ENCODE measurements around the gene CXCL14. TPM values are rescaled to one million over a fixed set of nuclear protein-coding genes. Genes with fewer than 3 reads are reported as not detected.

CXCL14 gene
- total and polyA plus RNA-seq, 2 experiments from 2014 or later = 1.7 TPM; not detected in 1

- no peaks in the 10 kb centered on the region for H3K79me2 ChIP-seq (replicated peaks; ENCODE audit: insufficient read depth)
- Mint-ChIP-seq H3K27ac (no peak overlapping the region), H3K36me3 (ENCODE audit: low read depth) (no peaks in the 10 kb centered on the region), H3K9me3 (no peaks in the 10 kb centered on the region), H3K4me1 (peaks cover 36% of the 10 kb centered on the region), H3K4me3 (no peak overlapping the region), H3K27me3 (ENCODE audit: insufficient read depth, low read depth, poor library complexity) (peaks cover 36% of the 10 kb centered on the region)
- TF ChIP-seq CTCF (conservative IDR thresholded peaks at IDR 0.05; ENCODE audit: low read depth in 2 of 2) (peak; percentile 57 to 85), REST (IDR thresholded peaks at IDR 0.05; ENCODE audit: unreplicated experiment) (no peak)
- H3K4me2 ChIP-seq = no peak overlapping the region
- H3K4me3 ChIP-seq = no peak overlapping the region
- DNase-seq (ENCODE audit: low spot score) = peak; percentile 82
- no peaks in the 10 kb centered on the region for H3F3A ChIP-seq (replicated peaks; ENCODE audit: low read depth)
- no peak overlapping the region for H2AFZ ChIP-seq
- H3K4me1 ChIP-seq (ENCODE audit: insufficient read depth) = peaks cover 10% of the 10 kb centered on the region
- no peaks in the 10 kb centered on the region for H4K20me1 ChIP-seq (replicated peaks; ENCODE audit: insufficient read depth)
- no peak overlapping the region for H3K27ac ChIP-seq (ENCODE audit: low read depth)
- no peaks in the 10 kb centered on the region for H3K27me3 ChIP-seq (ENCODE audit: insufficient read depth)
- H3K9me2 ChIP-seq (ENCODE audit: insufficient read depth) = no peaks in the 10 kb centered on the region
- H3K36me3 ChIP-seq (ENCODE audit: insufficient read depth) = no peaks in the 10 kb centered on the region
- peak; percentile 84 for ATAC-seq
These were observed 8.9 kb downstream of the CXCL14 start for GRCh38 chr5:135569755-135570452.

- Mint-ChIP-seq H3K4me1 (peaks cover 42% of the 10 kb centered on the region), H3K9me3 (no peaks in the 10 kb centered on the region), H3K4me3 (no peak overlapping the region), H3K36me3 (ENCODE audit: low read depth) (no peaks in the 10 kb centered on the region), H3K27ac (no peak overlapping the region), H3K27me3 (ENCODE audit: insufficient read depth, low read depth, poor library complexity) (peaks cover 36% of the 10 kb centered on the region)
- Histone ChIP-seq H3K4me3 (no peak overlapping the region), H3K4me1 (ENCODE audit: insufficient read depth) (peaks cover 20% of the 10 kb centered on the region), H3K36me3 (ENCODE audit: insufficient read depth) (no peaks in the 10 kb centered on the region), H3K79me2 (replicated peaks; ENCODE audit: insufficient read depth) (no peaks in the 10 kb centered on the region), H3K27ac (ENCODE audit: low read depth) (no peak overlapping the region), H3K27me3 (ENCODE audit: insufficient read depth) (0 out of 2 replicates have a peak, but pooled peaks cover 8% of the 10 kb centered on the region), H3F3A (replicated peaks; ENCODE audit: low read depth) (no peaks in the 10 kb centered on the region), H3K4me2 (no peak overlapping the region), H2AFZ (no peak overlapping the region), H4K20me1 (replicated peaks; ENCODE audit: insufficient read depth) (no peaks in the 10 kb centered on the region), H3K9me2 (ENCODE audit: insufficient read depth) (no peaks in the 10 kb centered on the region)
- TF ChIP-seq EZH2 (IDR thresholded peaks at IDR 0.05; ENCODE audit: low read depth, unreplicated experiment) (no peak), EZH2phosphoT487 (IDR thresholded peaks at IDR 0.05; ENCODE audit: unreplicated experiment) (no peak), JUNB (IDR thresholded peaks at IDR 0.05; ENCODE audit: unreplicated experiment) (no peak), CTCF (conservative IDR thresholded peaks at IDR 0.05; ENCODE audit: low read depth in 2 of 2) (no peak), REST (IDR thresholded peaks at IDR 0.05; ENCODE audit: unreplicated experiment) (no peak), STAT1 (IDR thresholded peaks at IDR 0.05; ENCODE audit: unreplicated experiment) (no peak), ZNF114 (CRISPR knock-in tag; IDR thresholded peaks at IDR 0.05) (no peak)
- ATAC-seq (no peak), DNase-seq (ENCODE audit: low spot score) (no peak)
These were observed 9.8 kb downstream of the CXCL14 start for GRCh38 chr5:135568923-135569360.
